ENCODE measurements around the gene HDC.

The HDC gene

DNA sequence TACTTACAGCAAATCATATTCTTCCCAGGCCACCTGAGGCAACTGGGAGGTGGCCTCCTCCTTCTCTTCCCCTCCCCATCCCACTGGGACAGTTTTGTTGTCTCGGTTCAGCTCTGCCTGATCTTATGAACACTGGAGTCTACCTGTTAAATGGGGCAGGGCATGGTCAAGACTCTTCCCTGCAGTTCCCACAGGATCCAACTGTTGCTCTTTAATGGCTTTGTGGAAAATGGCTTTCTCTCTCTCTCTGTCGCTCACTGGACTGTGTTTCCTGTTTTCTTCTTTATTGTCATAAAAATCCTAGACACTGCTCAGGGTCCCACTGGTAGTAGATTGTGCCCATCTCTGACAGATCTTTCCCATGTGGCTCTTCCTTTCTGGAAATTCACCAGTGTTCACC, 43.3 kb downstream of the HDC start:
- DNase-seq (ENCODE audit: low read depth), result no peak
- TF ChIP-seq, protein P1, sequence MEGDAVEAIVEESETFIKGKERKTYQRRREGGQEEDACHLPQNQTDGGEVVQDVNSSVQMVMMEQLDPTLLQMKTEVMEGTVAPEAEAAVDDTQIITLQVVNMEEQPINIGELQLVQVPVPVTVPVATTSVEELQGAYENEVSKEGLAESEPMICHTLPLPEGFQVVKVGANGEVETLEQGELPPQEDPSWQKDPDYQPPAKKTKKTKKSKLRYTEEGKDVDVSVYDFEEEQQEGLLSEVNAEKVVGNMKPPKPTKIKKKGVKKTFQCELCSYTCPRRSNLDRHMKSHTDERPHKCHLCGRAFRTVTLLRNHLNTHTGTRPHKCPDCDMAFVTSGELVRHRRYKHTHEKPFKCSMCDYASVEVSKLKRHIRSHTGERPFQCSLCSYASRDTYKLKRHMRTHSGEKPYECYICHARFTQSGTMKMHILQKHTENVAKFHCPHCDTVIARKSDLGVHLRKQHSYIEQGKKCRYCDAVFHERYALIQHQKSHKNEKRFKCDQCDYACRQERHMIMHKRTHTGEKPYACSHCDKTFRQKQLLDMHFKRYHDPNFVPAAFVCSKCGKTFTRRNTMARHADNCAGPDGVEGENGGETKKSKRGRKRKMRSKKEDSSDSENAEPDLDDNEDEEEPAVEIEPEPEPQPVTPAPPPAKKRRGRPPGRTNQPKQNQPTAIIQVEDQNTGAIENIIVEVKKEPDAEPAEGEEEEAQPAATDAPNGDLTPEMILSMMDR (conservative IDR thresholded peaks at IDR 0.05; ENCODE audit: low read depth, low read length), result no peak
- H3K4me3 ChIP-seq (ENCODE audit: low read depth, low read length), result no peak overlapping the region

DNA sequence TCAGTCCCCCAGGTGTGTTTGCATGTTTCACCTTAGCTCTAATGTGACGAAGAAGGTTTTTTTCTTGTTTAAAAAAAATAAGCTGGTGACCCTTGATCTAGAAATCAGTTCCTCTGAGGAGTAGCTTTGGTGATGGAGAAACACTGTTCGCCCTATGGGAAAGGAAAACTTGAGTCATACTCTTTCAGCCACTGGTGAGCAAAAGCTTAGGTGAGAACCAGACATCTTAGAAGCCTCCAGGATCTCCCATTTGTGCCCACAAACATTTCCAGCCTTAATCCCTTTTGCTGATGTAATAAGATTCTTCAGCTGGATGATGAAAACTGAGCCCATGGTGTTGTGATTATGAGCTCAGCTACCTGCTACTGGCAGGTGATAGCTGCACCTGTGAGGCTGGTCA, 45.7 kb downstream of the HDC start:
- TF ChIP-seq, protein P1 (conservative IDR thresholded peaks at IDR 0.05; ENCODE audit: low read depth, low read length), result no peak
- peak; percentile 55 for DNase-seq (ENCODE audit: low read depth)
- no peak overlapping the region for H3K4me3 ChIP-seq (ENCODE audit: low read depth, low read length)

DNA sequence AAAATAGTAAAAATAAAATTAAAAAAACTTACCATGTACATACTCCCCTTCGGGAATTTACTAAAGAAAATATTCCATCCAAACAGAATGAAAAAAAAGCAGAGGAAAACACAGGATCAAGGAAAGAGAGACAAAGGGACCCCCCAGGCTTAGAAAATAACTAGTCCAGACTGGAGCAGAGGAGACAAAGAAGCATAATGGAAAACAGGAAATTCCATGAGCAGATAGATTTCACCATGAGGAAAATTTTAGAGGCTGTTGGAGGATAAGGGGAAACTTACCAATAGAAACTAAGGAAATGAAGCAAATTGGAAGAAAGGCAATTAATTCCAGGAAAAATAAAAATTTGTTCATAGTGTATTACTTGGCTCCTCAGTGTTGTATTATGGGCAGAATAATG, 46.8 kb downstream of the HDC start:
- DNase-seq (ENCODE audit: low read depth), result no peak
- TF ChIP-seq, protein P1 (conservative IDR thresholded peaks at IDR 0.05; ENCODE audit: low read depth, low read length), result no peak
- no peak overlapping the region for H3K4me3 ChIP-seq (ENCODE audit: low read depth, low read length)

DNA sequence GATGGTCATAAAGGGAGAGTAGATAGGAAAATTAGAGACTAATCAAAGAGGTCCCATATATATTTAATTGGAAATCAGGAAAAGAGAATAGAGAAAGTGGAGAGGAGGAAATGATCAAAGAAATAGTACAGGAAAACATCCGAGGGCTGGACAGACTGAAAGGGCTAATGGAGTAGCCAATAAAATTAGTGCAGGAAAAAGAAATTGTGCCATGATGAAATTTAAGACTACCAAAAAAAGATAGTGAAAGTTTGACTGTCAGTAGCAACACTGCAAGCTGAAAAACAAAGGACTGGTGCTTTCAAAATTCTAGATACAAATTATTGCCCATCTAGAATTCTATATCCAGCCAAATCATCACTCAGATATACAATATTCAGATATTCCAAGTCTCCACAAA, 47.2 kb downstream of the HDC start:
- DNase-seq (ENCODE audit: low read depth), result no peak
- TF ChIP-seq, protein P1 (conservative IDR thresholded peaks at IDR 0.05; ENCODE audit: low read depth, low read length), result no peak
- H3K4me3 ChIP-seq (ENCODE audit: low read depth, low read length), result no peak overlapping the region

DNA sequence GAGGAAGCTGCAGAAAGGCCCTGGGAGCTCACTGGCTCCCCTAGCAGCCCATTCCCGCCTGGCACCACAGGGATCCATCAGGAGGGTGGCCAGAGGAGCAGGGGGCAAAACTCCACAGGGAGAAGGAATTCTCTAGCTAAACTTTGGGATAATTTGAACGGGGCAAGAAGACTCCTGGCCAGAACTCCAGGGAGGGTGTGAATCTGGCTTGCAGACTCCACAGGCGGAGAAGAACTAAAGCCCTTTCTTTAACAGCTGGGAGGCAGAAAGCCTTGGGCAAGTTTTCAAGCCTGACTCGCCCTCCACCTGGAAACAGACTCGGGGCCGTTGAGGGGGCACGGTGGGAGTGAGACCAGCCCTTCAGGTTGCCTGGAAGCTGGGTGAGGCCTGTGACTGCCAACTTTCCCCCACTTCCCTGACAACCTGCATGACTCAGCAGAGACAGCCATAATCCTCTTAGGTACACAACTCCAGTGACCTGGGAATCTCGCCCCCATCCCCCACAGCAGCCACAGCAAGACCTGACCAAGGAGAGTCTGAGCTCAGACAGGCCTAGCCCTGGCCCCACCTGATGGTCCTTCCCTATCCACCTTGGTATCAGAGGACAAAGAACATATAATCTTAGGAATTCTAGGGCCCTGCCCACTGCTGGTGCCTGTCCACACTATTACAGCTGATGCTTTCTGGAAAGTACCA, 54.9 kb downstream of the HDC start:
- no peak for DNase-seq (ENCODE audit: low read depth)
- TF ChIP-seq, protein P1 (conservative IDR thresholded peaks at IDR 0.05; ENCODE audit: low read depth, low read length), result no peak
- H3K4me3 ChIP-seq (ENCODE audit: low read depth, low read length), result no peak overlapping the region

DNA sequence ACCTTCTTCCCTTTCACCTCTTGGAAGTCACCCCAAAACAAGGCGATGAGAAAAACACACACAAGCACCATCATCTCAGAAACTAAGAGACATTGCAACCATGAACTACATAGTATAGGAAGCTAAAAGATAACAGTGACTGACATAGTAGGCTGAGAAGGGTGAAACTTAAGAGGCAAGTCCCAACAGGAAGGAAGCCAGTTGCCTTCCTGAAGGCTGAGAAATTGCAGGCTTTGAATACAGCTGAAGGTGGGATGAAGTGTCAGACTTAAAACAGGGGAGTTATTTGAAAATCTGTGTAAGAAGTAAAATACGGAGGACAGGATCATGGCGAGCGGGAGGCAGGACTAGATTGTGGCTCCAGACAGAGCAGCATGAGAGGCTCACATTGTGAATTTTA, 55.7 kb downstream of the HDC start:
- DNase-seq (ENCODE audit: low read depth), result no peak
- TF ChIP-seq, protein P1 (conservative IDR thresholded peaks at IDR 0.05; ENCODE audit: low read depth, low read length), result no peak
- H3K4me3 ChIP-seq (ENCODE audit: low read depth, low read length), result no peak overlapping the region

DNA sequence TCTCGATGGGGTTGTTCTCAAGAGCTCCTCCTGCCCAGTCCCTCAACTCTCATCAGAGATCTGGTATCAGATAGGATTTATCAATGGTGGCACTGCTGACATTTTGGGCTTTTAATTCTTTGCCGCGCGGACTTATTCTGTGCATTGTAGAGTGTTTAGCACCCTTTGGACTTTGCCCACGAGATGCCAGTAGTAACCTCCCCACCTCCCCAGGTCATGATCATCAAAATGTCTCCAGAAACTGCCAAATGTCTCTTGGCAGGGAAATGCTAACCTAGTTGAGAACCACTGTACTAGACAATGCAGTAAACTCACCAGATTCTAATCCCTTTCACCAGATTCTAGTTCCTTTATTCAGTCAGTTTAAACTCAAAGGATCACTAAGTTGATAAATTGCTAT, 59.5 kb downstream of the HDC start:
- DNase-seq (ENCODE audit: low read depth), result no peak
- TF ChIP-seq, protein P1 (conservative IDR thresholded peaks at IDR 0.05; ENCODE audit: low read depth, low read length), result no peak
- no peak overlapping the region for H3K4me3 ChIP-seq (ENCODE audit: low read depth, low read length)
